PFSK-1 (cell line): ENCODE measurements around the gene SYT4.
A peak's percentile ranks its signal among the peaks of the same experiment; 100 is the strongest.

Experiments
- FOXP2 ChIP-seq: optimal IDR thresholded peaks from 2 replicates; pipeline ENCODE3; 2011; ENCODE audit warnings: borderline replicate concordance, control low read depth, inconsistent platforms; ENCODE audit not compliant: insufficient read depth; ENCODE audit errors: extremely low read length, extremely low read depth
- POLR2AphosphoS5 ChIP-seq: IDR thresholded peaks from 2 replicates; pipeline ENCODE4 v1.6.1; 2012; ENCODE audit warnings: low read depth, mild to moderate bottlenecking, control low read depth, low read length, moderate library complexity
- SIN3A ChIP-seq: IDR thresholded peaks from 2 replicates; pipeline ENCODE4 v1.6.1; 2012; ENCODE audit warnings: mild to moderate bottlenecking, low read length, moderate library complexity, borderline replicate concordance; ENCODE audit not compliant: insufficient read depth
- TAF1 ChIP-seq: IDR thresholded peaks from 2 replicates; pipeline ENCODE4 v1.6.1; 2012; ENCODE audit warnings: low read length, control low read depth, borderline replicate concordance; ENCODE audit not compliant: insufficient read depth
- TF ChIP-seq, protein P1 (sequence below), 2 experiments: IDR thresholded peaks; 2 replicates each; pipeline versions ENCODE4 v1.6.1 to v1.8.0; 2011 to 2012; ENCODE audit warnings: low read depth in 2 of 2, low read length in 2 of 2, control low read depth in 1 of 2, inconsistent platforms in 1 of 2, mild to moderate bottlenecking in 1 of 2, moderate library complexity in 1 of 2; ENCODE audit not compliant: insufficient read depth in 1 of 2

DNA sequence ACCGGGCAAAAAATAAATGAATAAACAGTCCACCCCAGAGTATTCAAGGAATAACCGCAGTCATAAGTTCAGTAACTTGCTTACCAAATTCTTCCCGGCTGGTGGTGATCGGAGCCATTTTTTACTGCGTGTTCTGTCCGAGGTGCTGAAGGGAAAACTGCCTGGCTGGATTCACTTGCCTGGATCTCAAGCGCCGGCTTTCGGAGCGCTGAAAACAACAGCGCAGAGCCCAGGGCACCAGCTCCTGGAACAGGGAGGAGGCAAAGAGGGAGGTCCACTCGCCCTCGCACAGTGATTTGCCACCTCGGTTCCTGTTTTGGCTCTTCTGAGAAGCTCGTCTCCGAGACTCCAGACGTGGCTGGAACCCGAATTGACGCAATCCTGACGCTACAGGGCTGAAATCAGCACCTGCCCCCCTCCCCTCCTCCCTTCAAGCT lies at the start of gene SYT4:
- TF ChIP-seq TAF1 (no peak), POLR2AphosphoS5 (no peak), SIN3A (no peak), FOXP2 (no peak)
- TF ChIP-seq, protein P1, sequence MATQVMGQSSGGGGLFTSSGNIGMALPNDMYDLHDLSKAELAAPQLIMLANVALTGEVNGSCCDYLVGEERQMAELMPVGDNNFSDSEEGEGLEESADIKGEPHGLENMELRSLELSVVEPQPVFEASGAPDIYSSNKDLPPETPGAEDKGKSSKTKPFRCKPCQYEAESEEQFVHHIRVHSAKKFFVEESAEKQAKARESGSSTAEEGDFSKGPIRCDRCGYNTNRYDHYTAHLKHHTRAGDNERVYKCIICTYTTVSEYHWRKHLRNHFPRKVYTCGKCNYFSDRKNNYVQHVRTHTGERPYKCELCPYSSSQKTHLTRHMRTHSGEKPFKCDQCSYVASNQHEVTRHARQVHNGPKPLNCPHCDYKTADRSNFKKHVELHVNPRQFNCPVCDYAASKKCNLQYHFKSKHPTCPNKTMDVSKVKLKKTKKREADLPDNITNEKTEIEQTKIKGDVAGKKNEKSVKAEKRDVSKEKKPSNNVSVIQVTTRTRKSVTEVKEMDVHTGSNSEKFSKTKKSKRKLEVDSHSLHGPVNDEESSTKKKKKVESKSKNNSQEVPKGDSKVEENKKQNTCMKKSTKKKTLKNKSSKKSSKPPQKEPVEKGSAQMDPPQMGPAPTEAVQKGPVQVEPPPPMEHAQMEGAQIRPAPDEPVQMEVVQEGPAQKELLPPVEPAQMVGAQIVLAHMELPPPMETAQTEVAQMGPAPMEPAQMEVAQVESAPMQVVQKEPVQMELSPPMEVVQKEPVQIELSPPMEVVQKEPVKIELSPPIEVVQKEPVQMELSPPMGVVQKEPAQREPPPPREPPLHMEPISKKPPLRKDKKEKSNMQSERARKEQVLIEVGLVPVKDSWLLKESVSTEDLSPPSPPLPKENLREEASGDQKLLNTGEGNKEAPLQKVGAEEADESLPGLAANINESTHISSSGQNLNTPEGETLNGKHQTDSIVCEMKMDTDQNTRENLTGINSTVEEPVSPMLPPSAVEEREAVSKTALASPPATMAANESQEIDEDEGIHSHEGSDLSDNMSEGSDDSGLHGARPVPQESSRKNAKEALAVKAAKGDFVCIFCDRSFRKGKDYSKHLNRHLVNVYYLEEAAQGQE (IDR thresholded peaks at IDR 0.05; ENCODE audit: insufficient read depth in 1 of 2, low read depth in 2 of 2, low read length in 2 of 2): peak; percentile 94 to 98
